Neuronal stem cell (in vitro differentiated cells): ENCODE results near the gene FGB.

Experiments used
- DNase-seq: peaks from one replicate; pipeline ENCODE4 v3.0.0-alpha.2; 2013; ENCODE audit warnings: low spot score
- H2AFZ ChIP-seq: one replicate; pipeline ENCODE4 v1.6.1; 2013; ENCODE audit warnings: mild to moderate bottlenecking, low read length, inconsistent platforms
- H2AK5ac ChIP-seq: 2 replicates; pipeline ENCODE4 v1.6.1; 2013; ENCODE audit warnings: low read depth, mild to moderate bottlenecking, inconsistent platforms, low read length, moderate library complexity, mixed read lengths
- H2BK120ac ChIP-seq: 2 replicates; pipeline ENCODE4 v1.6.1; 2013; ENCODE audit warnings: low read depth, mild to moderate bottlenecking, inconsistent platforms, low read length, moderate library complexity, mixed read lengths
- H2BK12ac ChIP-seq: one replicate; pipeline ENCODE4 v1.6.1; 2013; ENCODE audit warnings: low read length, inconsistent platforms
- H2BK15ac ChIP-seq: 2 replicates; pipeline ENCODE4 v1.6.1; 2013; ENCODE audit warnings: mild to moderate bottlenecking, low read length, inconsistent platforms, mixed read lengths
- H2BK5ac ChIP-seq: one replicate; pipeline ENCODE4 v1.6.1; 2013; ENCODE audit warnings: inconsistent platforms, mild to moderate bottlenecking, low read length, moderate library complexity
- H3K14ac ChIP-seq: one replicate; pipeline ENCODE4 v1.6.1; 2013; ENCODE audit warnings: low read length, inconsistent platforms
- H3K18ac ChIP-seq: 2 replicates; pipeline ENCODE4 v1.6.1; 2013; ENCODE audit warnings: low read length, inconsistent platforms
- H3K23ac ChIP-seq: 2 replicates; pipeline ENCODE4 v1.6.1; 2013; ENCODE audit warnings: low read depth, mild to moderate bottlenecking, mixed read lengths, low read length, inconsistent platforms; ENCODE audit not compliant: poor library complexity
- H3K27ac ChIP-seq: replicated peaks from 3 replicates; pipeline ENCODE4 v1.5.1; 2013; ENCODE audit warnings: low read length, inconsistent platforms
- H3K27me3 ChIP-seq, 3 experiments: 2 replicates each; pipeline ENCODE4 v1.6.1; 2013; ENCODE audit warnings: low read length in 3 of 3, mild to moderate bottlenecking in 2 of 3, inconsistent platforms in 1 of 3, low read depth in 1 of 3, mixed read lengths in 1 of 3, moderate library complexity in 1 of 3; ENCODE audit not compliant: control insufficient read depth in 3 of 3, insufficient read depth in 3 of 3
- H3K36me3 ChIP-seq, 2 donors: replicated peaks in 1 of 2; 2 replicates each; pipeline ENCODE4 v1.6.1; 2013; ENCODE audit warnings: low read length in 2 of 2; ENCODE audit not compliant: control insufficient read depth in 2 of 2, insufficient read depth in 2 of 2
- H3K4ac ChIP-seq: 2 replicates; pipeline ENCODE4 v1.6.1; 2013; ENCODE audit warnings: inconsistent platforms, mild to moderate bottlenecking, low read length, moderate library complexity
- H3K4me1 ChIP-seq, 2 donors: 1 replicate in 1 of 2; 2 replicates in 1 of 2; pipeline ENCODE4 v1.6.1; 2013; ENCODE audit warnings: low read length in 2 of 2, low read depth in 1 of 2; ENCODE audit not compliant: control insufficient read depth in 2 of 2, insufficient read depth in 1 of 2
- H3K4me2 ChIP-seq: one replicate; pipeline ENCODE4 v1.6.1; 2013; ENCODE audit warnings: mild to moderate bottlenecking, low read length, inconsistent platforms; ENCODE audit not compliant: insufficient read depth, poor library complexity, severe bottlenecking
- H3K4me3 ChIP-seq, 2 donors: 2 replicates each; pipeline ENCODE4 v1.5.1; 2013; ENCODE audit warnings: low read length in 2 of 2, mild to moderate bottlenecking in 2 of 2, inconsistent platforms in 1 of 2, moderate library complexity in 1 of 2
- H3K79me1 ChIP-seq: one replicate; pipeline ENCODE4 v1.6.1; 2013; ENCODE audit warnings: low read depth, mild to moderate bottlenecking, inconsistent platforms, low read length, moderate library complexity
- H3K9ac ChIP-seq: one replicate; pipeline ENCODE4 v1.6.1; 2013; ENCODE audit warnings: mild to moderate bottlenecking, low read depth, low read length, inconsistent platforms; ENCODE audit not compliant: poor library complexity
- H3K9me3 ChIP-seq, 2 donors: replicated peaks in 1 of 2; 2 replicates each; pipeline versions ENCODE3 to v1.6.1; 2013; ENCODE audit warnings: low read length in 2 of 2, mild to moderate bottlenecking in 2 of 2, inconsistent platforms in 1 of 2, low read depth in 1 of 2, mixed read lengths in 1 of 2, moderate library complexity in 1 of 2; ENCODE audit not compliant: control insufficient read depth in 2 of 2, insufficient read depth in 1 of 2
- H4K8ac ChIP-seq: one replicate; pipeline ENCODE4 v1.6.1; 2013; ENCODE audit warnings: low read depth, mild to moderate bottlenecking, inconsistent platforms, low read length, moderate library complexity
- H4K91ac ChIP-seq: one replicate; pipeline ENCODE4 v1.6.1; 2013; ENCODE audit warnings: low read length, low read depth, mild to moderate bottlenecking, inconsistent platforms; ENCODE audit not compliant: poor library complexity
- WGBS, 2 donors: extraction: QIAGEN DNeasy Blood & Tissue Kit; methylation state at CpG; one replicate each; pipeline ENCODE4 v1.1.7; 2013; ENCODE audit warnings: missing lambda C conversion rate in 2 of 2, mixed read lengths in 1 of 2; ENCODE audit not compliant: insufficient read length in 2 of 2, insufficient replicate concordance in 1 of 2; ENCODE audit errors: extremely low coverage in 2 of 2; 5-methylcytosine and 5-hydroxymethylcytosine counted together

Gene FGB

GRCh38 chr4:154602404-154603020 lies 39.7 kb downstream of the FGB start:
- no CpG with 5 or more reads among the region's 1 CpG for WGBS, 2 donors
- H2BK15ac ChIP-seq: no peak overlapping the region
- no peaks in the 10 kb centered on the region for H3K36me3 ChIP-seq

GRCh38 chr4:154603033-154603943 lies 40.5 kb downstream of the FGB start:
- Histone ChIP-seq H3K4me2 (no peak overlapping the region), H2BK12ac (no peak overlapping the region), H2BK120ac (no peak overlapping the region), H4K8ac (no peak overlapping the region), H3K27me3 (no peaks in the 10 kb centered on the region), H3K9ac (no peak overlapping the region), H3K79me1 (no peaks in the 10 kb centered on the region), H2BK5ac (no peak overlapping the region), H3K14ac (no peak overlapping the region), H2AFZ (no peak overlapping the region), H3K27ac (no peak overlapping the region), H3K18ac (no peak overlapping the region), H3K36me3 (no peaks in the 10 kb centered on the region), H2BK15ac (no peak overlapping the region), H2AK5ac (no peak overlapping the region), H3K23ac (no peak overlapping the region), H4K91ac (no peak overlapping the region), H3K4ac (no peak overlapping the region), H3K4me3 (no peak overlapping the region), H3K4me1 (no peaks in the 10 kb centered on the region), H3K9me3 (no peaks in the 10 kb centered on the region)
- no peak for DNase-seq
- no CpG with 5 or more reads among the region's 6 CpGs for WGBS, 2 donors

More at GRCh38 chr4:154602404-154603020, 39.7 kb downstream of the FGB start:
- no peak overlapping the region for H3K4me2 ChIP-seq
- H3K14ac ChIP-seq: no peak overlapping the region
- no peak overlapping the region for H2AK5ac ChIP-seq
- no peak overlapping the region for H3K4ac ChIP-seq
- no peak overlapping the region for H3K18ac ChIP-seq
- no peak overlapping the region for H3K23ac ChIP-seq
- no peak overlapping the region for H4K91ac ChIP-seq
- H3K9ac ChIP-seq: no peak overlapping the region
- H3K79me1 ChIP-seq: no peaks in the 10 kb centered on the region
- H3K27ac ChIP-seq: no peak overlapping the region
- no peak overlapping the region for H4K8ac ChIP-seq
- H3K27me3 ChIP-seq: no peaks in the 10 kb centered on the region
- H2AFZ ChIP-seq: no peak overlapping the region
- H2BK120ac ChIP-seq: no peak overlapping the region
- H3K4me1 ChIP-seq: no peaks in the 10 kb centered on the region
- no peak overlapping the region for H2BK12ac ChIP-seq
- no peak overlapping the region for H2BK5ac ChIP-seq
- no peaks in the 10 kb centered on the region for H3K9me3 ChIP-seq
- no peak overlapping the region for H3K4me3 ChIP-seq
- DNase-seq: no peak

GRCh38 chr4:154604696-154605200 lies 41.9 kb downstream of the FGB start:
- Histone ChIP-seq H3K79me1 (no peaks in the 10 kb centered on the region), H3K4ac (no peak overlapping the region), H3K4me3 (no peak overlapping the region), H2BK120ac (no peak overlapping the region), H2BK5ac (no peak overlapping the region), H3K4me2 (no peak overlapping the region), H4K8ac (no peak overlapping the region), H2AFZ (no peak overlapping the region), H2AK5ac (no peak overlapping the region), H3K27ac (no peak overlapping the region), H2BK12ac (no peak overlapping the region), H3K18ac (no peak overlapping the region), H3K14ac (no peak overlapping the region), H3K23ac (no peak overlapping the region), H2BK15ac (no peak overlapping the region), H3K36me3 (no peaks in the 10 kb centered on the region), H3K4me1 (no peaks in the 10 kb centered on the region), H3K27me3 (no peaks in the 10 kb centered on the region), H3K9me3 (no peaks in the 10 kb centered on the region), H4K91ac (no peak overlapping the region), H3K9ac (no peak overlapping the region)
- no CpG with 5 or more reads among the region's 4 CpGs for WGBS, 2 donors
- no peak for DNase-seq
